H9 (cell line): ENCODE results near the gene SARNP. TPM values are rescaled to one million over a fixed set of nuclear protein-coding genes. Genes with fewer than 3 reads are reported as not detected.

Experiments
- DNase-seq: peaks from one replicate; pipeline ENCODE4 v3.0.0-alpha.2; 2017
- H2AFZ ChIP-seq: one replicate; pipeline ENCODE4 v1.6.1; 2013; ENCODE audit warnings: mild to moderate bottlenecking, low read length, control low read depth, moderate library complexity
- H2AK5ac ChIP-seq: 2 replicates; pipeline ENCODE4 v1.6.1; 2013; ENCODE audit warnings: low read length, control low read depth, mixed read lengths; ENCODE audit not compliant: insufficient read length
- H2BK120ac ChIP-seq: one replicate; pipeline ENCODE4 v1.6.1; 2013; ENCODE audit warnings: low read depth, mild to moderate bottlenecking, low read length, control low read depth, inconsistent platforms; ENCODE audit not compliant: poor library complexity, severe bottlenecking
- H2BK12ac ChIP-seq: 2 replicates; pipeline ENCODE4 v1.6.1; 2013; ENCODE audit warnings: low read length, control low read depth, mixed read lengths, low read depth; ENCODE audit not compliant: insufficient read length
- H2BK15ac ChIP-seq: 2 replicates; pipeline ENCODE4 v1.6.1; 2013; ENCODE audit warnings: low read depth, low read length, control low read depth
- H2BK20ac ChIP-seq: one replicate; pipeline ENCODE4 v1.6.1; 2013; ENCODE audit warnings: low read depth, mild to moderate bottlenecking, low read length, control low read depth, inconsistent platforms; ENCODE audit not compliant: poor library complexity, severe bottlenecking
- H2BK5ac ChIP-seq: 2 replicates; pipeline ENCODE4 v1.6.1; 2013; ENCODE audit warnings: low read length, control low read depth, mixed read lengths; ENCODE audit not compliant: insufficient read length
- H3K14ac ChIP-seq: 2 replicates; pipeline ENCODE4 v1.6.1; 2013; ENCODE audit warnings: low read length, control low read depth; ENCODE audit not compliant: insufficient read depth
- H3K18ac ChIP-seq: 2 replicates; pipeline ENCODE4 v1.6.1; 2013; ENCODE audit warnings: low read depth, mild to moderate bottlenecking, mixed read lengths, low read length, control low read depth; ENCODE audit not compliant: insufficient read length
- H3K23ac ChIP-seq: 2 replicates; pipeline ENCODE4 v1.6.1; 2013; ENCODE audit warnings: low read length, control low read depth, mixed read lengths, low read depth; ENCODE audit not compliant: insufficient read length
- H3K23me2 ChIP-seq: 2 replicates; pipeline ENCODE4 v1.6.1; 2013; ENCODE audit warnings: low read depth, mild to moderate bottlenecking, mixed read lengths, low read length, control low read depth; ENCODE audit not compliant: insufficient read length, poor library complexity, severe bottlenecking
- H3K27ac ChIP-seq: 2 replicates; pipeline ENCODE4 v1.5.1; 2013; ENCODE audit warnings: low read length, control low read depth, mixed read lengths, low read depth; ENCODE audit not compliant: insufficient read length
- H3K27me3 ChIP-seq: 2 replicates; pipeline ENCODE4 v1.6.1; 2013; ENCODE audit warnings: low read length, control low read depth, inconsistent platforms; ENCODE audit not compliant: insufficient read depth
- H3K4ac ChIP-seq: 2 replicates; pipeline ENCODE4 v1.6.1; 2013; ENCODE audit warnings: low read depth, mild to moderate bottlenecking, control low read depth, inconsistent platforms, low read length, moderate library complexity
- H3K4me1 ChIP-seq: 2 replicates; pipeline ENCODE4 v1.6.1; 2013; ENCODE audit warnings: low read length, control low read depth, inconsistent platforms; ENCODE audit not compliant: insufficient read depth
- H3K4me2 ChIP-seq: 2 replicates; pipeline ENCODE4 v1.6.1; 2013; ENCODE audit warnings: low read length, control low read depth, mixed read lengths; ENCODE audit not compliant: insufficient read length, insufficient read depth
- H3K56ac ChIP-seq: 2 replicates; pipeline ENCODE4 v1.6.1; 2013; ENCODE audit warnings: low read depth, mild to moderate bottlenecking, mixed read lengths, low read length, control low read depth; ENCODE audit not compliant: insufficient read length
- H3K79me1 ChIP-seq: 2 replicates; pipeline ENCODE4 v1.6.1; 2013; ENCODE audit warnings: low read depth, mild to moderate bottlenecking, moderate library complexity, low read length, control low read depth, inconsistent platforms; ENCODE audit not compliant: insufficient read depth, poor library complexity, severe bottlenecking
- H3K79me2 ChIP-seq: 2 replicates; pipeline ENCODE4 v1.6.1; 2013; ENCODE audit warnings: low read length, control low read depth, inconsistent platforms; ENCODE audit not compliant: insufficient read depth
- H3K9ac ChIP-seq: 2 replicates; pipeline ENCODE4 v1.6.1; 2013; ENCODE audit warnings: low read length, control low read depth, mixed read lengths; ENCODE audit not compliant: insufficient read length; ENCODE audit errors: extremely low read depth
- H3K9me3 ChIP-seq: one replicate; pipeline ENCODE4 v1.6.1; 2013; ENCODE audit warnings: low read depth, low read length, inconsistent platforms; ENCODE audit not compliant: control insufficient read depth
- H3T11ph ChIP-seq: one replicate; pipeline ENCODE4 v1.6.1; 2013; ENCODE audit warnings: mild to moderate bottlenecking, low read length, control low read depth, inconsistent platforms
- H4K20me1 ChIP-seq: one replicate; pipeline ENCODE4 v1.6.1; 2013; ENCODE audit not compliant: control insufficient read depth, insufficient read length, insufficient read depth
- H4K5ac ChIP-seq: 2 replicates; pipeline ENCODE4 v1.6.1; 2013; ENCODE audit warnings: low read depth, mild to moderate bottlenecking, mixed read lengths, low read length, control low read depth; ENCODE audit not compliant: insufficient read length
- H4K8ac ChIP-seq: replicated peaks from 2 replicates; pipeline ENCODE4 v1.6.1; 2013; ENCODE audit warnings: low read length, control low read depth, mixed read lengths, low read depth; ENCODE audit not compliant: insufficient read length
- H4K91ac ChIP-seq: 2 replicates; pipeline ENCODE4 v1.6.1; 2013; ENCODE audit warnings: low read depth, mild to moderate bottlenecking, moderate library complexity, mixed read lengths, low read length, control low read depth; ENCODE audit not compliant: insufficient read length
- H3K27ac Mint-ChIP-seq, 3 experiments: 2 replicates in 2 of 3; 3 replicates in 1 of 3; pipeline ENCODE4 v1.8.0; 2020 to 2021; ENCODE audit warnings: mixed read lengths in 3 of 3, mild to moderate bottlenecking in 1 of 3, moderate library complexity in 1 of 3
- H3K27me3 Mint-ChIP-seq: 2 replicates; pipeline ENCODE4 v1.8.0; 2021; ENCODE audit warnings: low read depth, mild to moderate bottlenecking, moderate library complexity, mixed read lengths
- H3K36me3 Mint-ChIP-seq, 3 experiments: 2 replicates in 2 of 3; 3 replicates in 1 of 3; pipeline ENCODE4 v1.8.0; 2020 to 2021; ENCODE audit warnings: low read depth in 3 of 3, mixed read lengths in 3 of 3; ENCODE audit not compliant: insufficient read depth in 1 of 3
- H3K4me1 Mint-ChIP-seq, 2 experiments: 2 replicates each; pipeline ENCODE4 v1.8.0; 2020; ENCODE audit warnings: mixed read lengths in 2 of 2
- H3K4me3 Mint-ChIP-seq, 2 experiments: 2 replicates in 1 of 2; 3 replicates in 1 of 2; pipeline ENCODE4 v1.8.0; 2020 to 2021; ENCODE audit warnings: mild to moderate bottlenecking in 2 of 2, mixed read lengths in 2 of 2, moderate library complexity in 1 of 2
- H3K9me3 Mint-ChIP-seq, 2 experiments: 2 replicates in 1 of 2; 3 replicates in 1 of 2; pipeline ENCODE4 v1.8.0; 2020; ENCODE audit warnings: mild to moderate bottlenecking in 2 of 2, mixed read lengths in 2 of 2, moderate library complexity in 1 of 2
- WGBS: extraction: QIAGEN DNeasy Blood & Tissue Kit; methylation state at CpG from one replicate; pipeline ENCODE4 v1.1.7; 2013; ENCODE audit warnings: missing lambda C conversion rate, low lambda C conversion rate, mixed read lengths; ENCODE audit not compliant: insufficient read length; ENCODE audit errors: extremely low coverage; 5-methylcytosine and 5-hydroxymethylcytosine counted together
- total RNA-seq: library from RNA; stranded (reverse); gene quantifications from 2 replicates; pipeline ENCODE4 v1.2.1, GENCODE V29; 2021
- TF ChIP-seq, protein P1 (sequence below): fragments of 200-600 bp; sonication (generic); conservative IDR thresholded peaks from 3 replicates; pipeline ENCODE4 v1.8.0; 2021; ENCODE audit warnings: antibody characterized with exemption, mild to moderate bottlenecking

Gene SARNP
- total RNA-seq, 1 experiment from 2014 or later: 127 TPM

DNA sequence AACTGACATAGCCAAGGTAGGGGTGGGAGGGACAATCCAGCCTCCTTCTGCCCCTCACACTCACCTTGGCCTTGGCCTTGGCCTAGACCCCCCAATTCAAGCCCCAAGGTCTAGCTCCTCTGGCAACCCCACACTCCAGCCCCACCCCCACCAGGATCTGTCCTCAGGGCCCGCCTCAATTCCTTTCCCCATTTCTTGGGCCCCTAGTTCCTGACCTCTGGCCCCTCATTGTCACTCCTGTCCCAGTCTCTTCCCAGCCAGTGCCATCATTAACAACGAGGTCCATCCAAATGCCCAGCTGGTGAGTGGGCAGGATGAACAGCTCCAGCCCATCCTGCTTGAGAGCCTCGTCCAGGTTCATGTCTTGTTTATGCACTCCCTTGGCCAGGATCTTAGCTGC is 81.4 kb downstream of the SARNP start:
- Histone ChIP-seq H3K79me2 (no peaks in the 10 kb centered on the region), H3K4me1 (no peaks in the 10 kb centered on the region), H3K56ac (no peak overlapping the region), H2BK15ac (no peak overlapping the region), H3K23ac (no peak overlapping the region), H3K18ac (no peak overlapping the region), H2AFZ (no peak overlapping the region), H3K79me1 (no peaks in the 10 kb centered on the region), H3K4me2 (no peak overlapping the region), H3K9ac (no peak overlapping the region), H2BK5ac (no peak overlapping the region), H3T11ph (no peak overlapping the region), H4K91ac (no peak overlapping the region), H3K9me3 (no peaks in the 10 kb centered on the region), H3K27me3 (no peaks in the 10 kb centered on the region), H2BK20ac (no peak overlapping the region), H3K23me2 (peaks cover 9% of the 10 kb centered on the region), H4K20me1 (peaks cover 2% of the 10 kb centered on the region), H2AK5ac (no peak overlapping the region), H3K4ac (no peak overlapping the region), H2BK120ac (no peak overlapping the region), H3K27ac (no peak overlapping the region), H2BK12ac (no peak overlapping the region), H4K5ac (no peak overlapping the region), H3K14ac (no peak overlapping the region), H4K8ac (no peak overlapping the region)
- Mint-ChIP-seq H3K27me3 (no peaks in the 10 kb centered on the region; the same call in 1 of the 2 replicates), H3K27ac (peak overlapping the region in 1 of 3 experiments; percentile 67; a peak in 1 of 7 replicates), H3K4me3 (peak overlapping the region in 1 of 2 experiments; percentile 50; a peak in 2 of 5 replicates), H3K36me3 (no peaks in the 10 kb centered on the region; a peak in 1 of 7 replicates), H3K9me3 (no peaks in the 10 kb centered on the region), H3K4me1 (peaks cover 21 to 26% of the 10 kb centered on the region in 2 experiments)
- TF ChIP-seq, protein P1, sequence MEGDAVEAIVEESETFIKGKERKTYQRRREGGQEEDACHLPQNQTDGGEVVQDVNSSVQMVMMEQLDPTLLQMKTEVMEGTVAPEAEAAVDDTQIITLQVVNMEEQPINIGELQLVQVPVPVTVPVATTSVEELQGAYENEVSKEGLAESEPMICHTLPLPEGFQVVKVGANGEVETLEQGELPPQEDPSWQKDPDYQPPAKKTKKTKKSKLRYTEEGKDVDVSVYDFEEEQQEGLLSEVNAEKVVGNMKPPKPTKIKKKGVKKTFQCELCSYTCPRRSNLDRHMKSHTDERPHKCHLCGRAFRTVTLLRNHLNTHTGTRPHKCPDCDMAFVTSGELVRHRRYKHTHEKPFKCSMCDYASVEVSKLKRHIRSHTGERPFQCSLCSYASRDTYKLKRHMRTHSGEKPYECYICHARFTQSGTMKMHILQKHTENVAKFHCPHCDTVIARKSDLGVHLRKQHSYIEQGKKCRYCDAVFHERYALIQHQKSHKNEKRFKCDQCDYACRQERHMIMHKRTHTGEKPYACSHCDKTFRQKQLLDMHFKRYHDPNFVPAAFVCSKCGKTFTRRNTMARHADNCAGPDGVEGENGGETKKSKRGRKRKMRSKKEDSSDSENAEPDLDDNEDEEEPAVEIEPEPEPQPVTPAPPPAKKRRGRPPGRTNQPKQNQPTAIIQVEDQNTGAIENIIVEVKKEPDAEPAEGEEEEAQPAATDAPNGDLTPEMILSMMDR: no peak
- no CpG with 5 or more reads among the region's 3 CpGs for WGBS
- DNase-seq: no peak
